SK-N-SH treated with all-trans-retinoic acid at 6 μM for 48 hours (cell line): ENCODE results near the gene CSF1R.

Experiments
- ARNTL ChIP-seq: fragments of 450-650 bp; formaldehyde crosslinking; IDR thresholded peaks from 2 replicates; pipeline ENCODE4 v1.5.0; 2020; ENCODE audit warnings: low read depth, mild to moderate bottlenecking, moderate library complexity, borderline replicate concordance
- BACH2 ChIP-seq: fragments of 250-450 bp; sonication (Bioruptor Pico); IDR thresholded peaks from 2 replicates; pipeline ENCODE4 v1.9.0; 2021; ENCODE audit warnings: mild to moderate bottlenecking, borderline replicate concordance
- CSDC2 ChIP-seq: fragments of 250-450 bp; sonication (Bioruptor Pico); IDR thresholded peaks from 2 replicates; pipeline ENCODE4 v1.5.0; 2020; ENCODE audit warnings: mild to moderate bottlenecking, moderate library complexity
- GLIS3 ChIP-seq: fragments of 250-450 bp; sonication (Bioruptor Pico); IDR thresholded peaks from 2 replicates; pipeline ENCODE4 v1.5.0; 2020; ENCODE audit warnings: mild to moderate bottlenecking, moderate library complexity
- ISL1 ChIP-seq: fragments of 250-450 bp; sonication (Bioruptor Pico); IDR thresholded peaks from 2 replicates; pipeline ENCODE4 v2.1.2; 2022; ENCODE audit warnings: mild to moderate bottlenecking, moderate library complexity
- PATZ1 ChIP-seq: fragments of 250-450 bp; sonication (Bioruptor Pico); IDR thresholded peaks from 2 replicates; pipeline ENCODE4 v1.8.0; 2020; ENCODE audit warnings: mild to moderate bottlenecking, moderate library complexity, borderline replicate concordance
- PPARA ChIP-seq: fragments of 250-450 bp; sonication (Bioruptor Pico); IDR thresholded peaks from 2 replicates; pipeline ENCODE4 v1.5.0; 2020; ENCODE audit warnings: mild to moderate bottlenecking, borderline replicate concordance
- RARB ChIP-seq: fragments of 250-450 bp; sonication (Bioruptor Pico); IDR thresholded peaks from 2 replicates; pipeline ENCODE4 v1.8.0; 2021; ENCODE audit warnings: mild to moderate bottlenecking, moderate library complexity
- TOX ChIP-seq: fragments of 250-450 bp; sonication (Bioruptor Pico); IDR thresholded peaks from 2 replicates; pipeline ENCODE4 v1.8.0; 2021; ENCODE audit warnings: mild to moderate bottlenecking, moderate library complexity, borderline replicate concordance
- ZC3H10 ChIP-seq: fragments of 250-450 bp; sonication (Bioruptor Pico); IDR thresholded peaks from 2 replicates; pipeline ENCODE4 v1.5.1; 2021; ENCODE audit warnings: mild to moderate bottlenecking, moderate library complexity
- ZNF70 ChIP-seq: fragments of 450-650 bp; formaldehyde crosslinking; IDR thresholded peaks from 2 replicates; pipeline ENCODE4 v1.5.0; 2020; ENCODE audit warnings: mild to moderate bottlenecking, moderate library complexity

GRCh38 chr5:150059623-150060022 is 26.7 kb downstream of the CSF1R start:
- TF ChIP-seq ZNF70 (no peak), ARNTL (CRISPR knock-in tag) (no peak), ISL1 (no peak), BACH2 (CRISPR knock-in tag) (no peak), GLIS3 (no peak), CSDC2 (CRISPR knock-in tag) (no peak), ZC3H10 (no peak), PPARA (CRISPR knock-in tag) (no peak), TOX (CRISPR knock-in tag) (no peak), PATZ1 (CRISPR knock-in tag) (no peak), RARB (CRISPR knock-in tag) (no peak)
